Measurements from ENCODE around the gene NRG2.
A peak's percentile ranks its signal among the peaks of the same experiment; 100 is the strongest.

Gene NRG2

DNA sequence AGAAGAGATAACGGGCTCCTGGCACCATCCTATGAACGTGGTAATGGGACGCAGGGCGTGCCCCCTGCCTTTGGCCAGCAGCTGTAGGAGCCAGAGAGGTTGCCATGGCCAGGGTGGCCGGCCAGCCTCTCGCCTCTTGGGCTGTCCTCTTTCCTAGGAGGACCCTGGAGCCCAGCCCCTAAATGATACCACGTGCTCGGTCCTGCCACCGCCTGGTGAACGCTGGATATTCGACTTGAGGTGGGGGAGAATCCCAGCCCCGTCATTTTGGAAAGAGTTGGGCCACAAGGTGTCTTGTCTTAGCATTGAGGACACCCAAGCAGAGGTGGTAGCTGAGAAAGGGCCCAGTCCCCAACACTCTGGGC, 391 bp upstream of the NRG2 start:
- no peak for DNase-seq (ENCODE audit: low read depth)
- H3K4me3 ChIP-seq (ENCODE audit: control insufficient read depth, low read depth, low read length) = peak overlapping the region; percentile 53
- TF ChIP-seq, protein P1, sequence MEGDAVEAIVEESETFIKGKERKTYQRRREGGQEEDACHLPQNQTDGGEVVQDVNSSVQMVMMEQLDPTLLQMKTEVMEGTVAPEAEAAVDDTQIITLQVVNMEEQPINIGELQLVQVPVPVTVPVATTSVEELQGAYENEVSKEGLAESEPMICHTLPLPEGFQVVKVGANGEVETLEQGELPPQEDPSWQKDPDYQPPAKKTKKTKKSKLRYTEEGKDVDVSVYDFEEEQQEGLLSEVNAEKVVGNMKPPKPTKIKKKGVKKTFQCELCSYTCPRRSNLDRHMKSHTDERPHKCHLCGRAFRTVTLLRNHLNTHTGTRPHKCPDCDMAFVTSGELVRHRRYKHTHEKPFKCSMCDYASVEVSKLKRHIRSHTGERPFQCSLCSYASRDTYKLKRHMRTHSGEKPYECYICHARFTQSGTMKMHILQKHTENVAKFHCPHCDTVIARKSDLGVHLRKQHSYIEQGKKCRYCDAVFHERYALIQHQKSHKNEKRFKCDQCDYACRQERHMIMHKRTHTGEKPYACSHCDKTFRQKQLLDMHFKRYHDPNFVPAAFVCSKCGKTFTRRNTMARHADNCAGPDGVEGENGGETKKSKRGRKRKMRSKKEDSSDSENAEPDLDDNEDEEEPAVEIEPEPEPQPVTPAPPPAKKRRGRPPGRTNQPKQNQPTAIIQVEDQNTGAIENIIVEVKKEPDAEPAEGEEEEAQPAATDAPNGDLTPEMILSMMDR (IDR thresholded peaks at IDR 0.05; ENCODE audit: control insufficient read depth, insufficient read depth, low read depth, low read length, missing control alignments) = no peak

DNA sequence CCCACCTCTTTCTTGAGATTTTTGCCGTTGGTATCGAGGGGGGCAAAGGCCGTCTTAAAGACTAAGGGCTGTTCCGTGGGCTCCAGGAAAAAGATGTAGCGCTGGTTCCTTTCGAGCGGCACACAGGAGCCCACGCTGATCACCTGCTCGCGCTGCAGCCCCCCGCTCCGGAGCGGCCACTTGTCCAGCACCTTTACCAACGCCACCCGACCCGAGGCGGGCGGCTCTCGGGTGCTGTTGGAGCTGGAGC, 781 bp downstream of the NRG2 start:
- TF ChIP-seq, protein P1 (IDR thresholded peaks at IDR 0.05; ENCODE audit: control insufficient read depth, insufficient read depth, low read depth, low read length, missing control alignments) = no peak
- no peak for DNase-seq (ENCODE audit: low read depth)
- H3K4me3 ChIP-seq (ENCODE audit: control insufficient read depth, low read depth, low read length) = peak overlapping the region; percentile 53

DNA sequence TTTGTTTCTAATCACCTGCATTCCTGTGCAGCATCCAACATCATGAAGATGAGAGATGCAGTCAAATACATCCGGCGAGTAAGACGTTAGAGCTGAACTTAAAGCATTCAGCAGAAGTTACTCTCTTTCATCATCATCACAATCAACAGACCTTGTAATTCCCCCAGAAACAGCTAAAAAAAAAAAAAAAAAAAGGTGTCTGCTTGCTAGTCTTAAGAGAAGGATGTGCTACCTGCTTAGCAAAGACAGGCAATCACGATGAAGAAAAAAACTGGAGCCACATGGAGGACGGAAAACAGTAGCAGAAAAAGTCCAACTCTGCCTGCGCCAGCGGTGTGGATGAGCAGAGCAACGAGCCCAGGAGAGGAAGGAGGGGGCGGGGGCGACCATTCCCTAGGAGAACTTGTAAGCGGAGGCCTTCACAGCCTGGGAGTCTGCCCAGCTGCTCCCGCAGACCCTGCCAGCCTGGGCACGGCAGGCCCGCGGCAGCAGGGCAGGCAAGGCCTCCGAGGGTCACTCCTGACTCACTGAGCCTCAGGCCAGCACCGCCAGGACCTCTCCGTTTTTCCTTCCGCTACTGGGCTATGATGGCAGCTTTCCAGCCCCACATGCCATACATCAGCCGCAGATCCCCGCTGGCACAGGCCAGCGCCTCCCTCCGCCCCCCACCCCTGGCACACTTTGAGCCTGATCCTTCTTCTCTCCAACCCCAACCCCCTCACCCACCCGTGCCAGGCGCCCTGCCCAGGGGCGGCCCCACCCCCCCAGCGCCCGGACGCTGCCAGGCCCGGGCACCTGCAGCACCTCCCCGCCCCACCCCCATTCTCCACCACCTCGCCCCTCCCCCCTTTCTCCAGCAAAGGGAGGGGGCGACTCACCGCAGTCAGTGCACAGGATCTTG, 1.4 kb downstream of the NRG2 start:
- peak overlapping the region; percentile 53 for H3K4me3 ChIP-seq (ENCODE audit: control insufficient read depth, low read depth, low read length)
- no peak for DNase-seq (ENCODE audit: low read depth)

DNA sequence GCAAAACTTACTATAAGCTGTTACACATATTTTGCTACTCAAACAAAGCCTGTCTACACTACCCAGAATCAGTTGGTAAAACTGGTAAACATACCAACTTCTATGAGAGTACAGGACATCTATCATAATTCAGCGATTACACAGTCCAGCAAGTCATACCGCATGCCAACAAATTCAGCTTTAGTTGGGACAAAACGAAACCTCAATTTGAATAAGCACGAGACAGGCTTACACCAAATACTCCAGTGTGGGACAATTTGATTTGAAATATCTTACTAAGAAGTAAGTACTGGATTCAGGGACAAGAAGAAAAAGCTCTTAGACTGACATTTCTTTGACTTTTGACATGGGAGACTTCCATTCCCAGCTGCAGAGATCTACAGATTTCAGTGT, 2.0 kb downstream of the NRG2 start:
- no peak overlapping the region for H3K4me3 ChIP-seq (ENCODE audit: control insufficient read depth, low read depth, low read length)
- TF ChIP-seq, protein P1 (IDR thresholded peaks at IDR 0.05; ENCODE audit: control insufficient read depth, insufficient read depth, low read depth, low read length, missing control alignments) = no peak
- DNase-seq (ENCODE audit: low read depth) = no peak

More for the DNA sequence above, 1.4 kb downstream of the NRG2 start:
- TF ChIP-seq, protein P1 (IDR thresholded peaks at IDR 0.05; ENCODE audit: control insufficient read depth, insufficient read depth, low read depth, low read length, missing control alignments) = no peak

DNA sequence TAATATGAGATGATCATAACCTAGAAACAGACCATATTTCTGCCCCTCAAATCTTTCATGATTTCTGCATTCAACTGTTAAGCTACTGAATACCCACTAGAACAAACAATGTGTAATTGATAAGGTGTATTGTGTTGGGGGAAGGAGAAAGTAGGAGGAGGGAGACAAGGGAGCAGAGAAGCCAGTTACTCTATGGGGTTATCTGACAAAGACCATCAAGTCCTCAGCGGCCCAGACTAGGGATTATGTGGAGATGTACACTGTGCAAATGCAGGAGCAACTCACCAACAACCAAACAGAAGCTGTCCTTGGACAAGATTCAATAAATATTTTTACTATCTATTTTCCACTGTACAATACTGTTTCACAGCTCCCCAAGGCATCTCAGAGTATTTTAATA, 2.7 kb downstream of the NRG2 start:
- H3K4me3 ChIP-seq (ENCODE audit: control insufficient read depth, low read depth, low read length) = no peak overlapping the region
- TF ChIP-seq, protein P1 (IDR thresholded peaks at IDR 0.05; ENCODE audit: control insufficient read depth, insufficient read depth, low read depth, low read length, missing control alignments) = no peak
- no peak for DNase-seq (ENCODE audit: low read depth)

DNA sequence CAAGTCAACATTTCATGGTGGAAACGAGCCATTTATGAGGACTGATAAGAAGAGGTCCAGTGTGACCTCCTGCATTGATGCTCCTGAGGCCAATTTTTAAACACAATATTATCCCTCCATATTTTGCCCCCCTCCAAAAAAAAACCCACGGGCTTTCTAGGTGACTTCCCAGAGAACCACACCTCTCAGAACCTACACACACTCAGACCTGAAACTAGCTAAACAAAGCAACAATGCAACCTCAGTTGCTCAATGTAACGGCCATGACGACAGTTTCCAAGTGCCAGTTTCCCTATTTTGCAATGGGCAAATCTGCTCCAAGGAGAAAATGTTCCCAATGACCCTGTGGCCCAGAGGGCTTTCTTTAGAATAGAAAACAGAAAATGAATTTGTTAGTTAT, 3.5 kb downstream of the NRG2 start:
- DNase-seq (ENCODE audit: low read depth) = no peak
- no peak overlapping the region for H3K4me3 ChIP-seq (ENCODE audit: control insufficient read depth, low read depth, low read length)
- TF ChIP-seq, protein P1 (IDR thresholded peaks at IDR 0.05; ENCODE audit: control insufficient read depth, insufficient read depth, low read depth, low read length, missing control alignments) = no peak

Data from AG09309 (cell line).